MM.1S (cell line): Measurements from ENCODE around the gene MEGF11.

Source experiments
- DNase-seq: peaks from one replicate; pipeline ENCODE4 v3.0.0-alpha.2; 2015
- H2AFZ ChIP-seq: fragments of 300-600 bp; sonication (generic); 2 replicates; pipeline ENCODE4 v1.6.0; 2016; ENCODE audit warnings: antibody characterized with exemption, low read length
- H3F3A ChIP-seq: fragments of 300-600 bp; sonication (generic); 2 replicates; pipeline ENCODE4 v1.6.1; 2016; ENCODE audit warnings: mild to moderate bottlenecking, antibody characterized with exemption, low read length, moderate library complexity, mixed read lengths; ENCODE audit not compliant: insufficient read depth
- H3K27ac ChIP-seq: fragments of 300-600 bp; sonication (generic); 2 replicates; pipeline ENCODE4 v1.5.1; 2016; ENCODE audit warnings: mild to moderate bottlenecking, low read length
- H3K27me3 ChIP-seq: fragments of 300-600 bp; sonication (generic); replicated peaks from 2 replicates; pipeline ENCODE4 v1.6.0; 2016; ENCODE audit warnings: low read length; ENCODE audit not compliant: insufficient read depth
- H3K36me3 ChIP-seq: fragments of 300-600 bp; sonication (generic); replicated peaks from 2 replicates; pipeline ENCODE4 v1.6.1; 2016; ENCODE audit warnings: mild to moderate bottlenecking, low read length, mixed read lengths; ENCODE audit not compliant: insufficient read depth
- H3K4me1 ChIP-seq: fragments of 300-600 bp; sonication (generic); 2 replicates; pipeline ENCODE4 v1.6.1; 2016; ENCODE audit warnings: low read length, mixed read lengths
- H3K4me2 ChIP-seq: fragments of 300-600 bp; sonication (generic); 2 replicates; pipeline ENCODE4 v1.6.0; 2016; ENCODE audit warnings: low read depth, low read length
- H3K4me3 ChIP-seq: fragments of 300-600 bp; sonication (generic); 2 replicates; pipeline ENCODE4 v1.5.1; 2016; ENCODE audit warnings: low read length, mixed read lengths
- H3K79me2 ChIP-seq: fragments of 300-600 bp; sonication (generic); 2 replicates; pipeline ENCODE4 v1.6.1; 2016; ENCODE audit warnings: mixed run types, low read length, mixed read lengths
- H3K9ac ChIP-seq: fragments of 300-600 bp; sonication (generic); 2 replicates; pipeline ENCODE4 v1.6.1; 2016; ENCODE audit warnings: low read length, mixed read lengths
- H3K9me2 ChIP-seq: fragments of 300-600 bp; sonication (generic); replicated peaks from 2 replicates; pipeline ENCODE4 v1.6.1; 2016; ENCODE audit warnings: mild to moderate bottlenecking, low read length, mixed read lengths; ENCODE audit not compliant: insufficient read depth
- H3K9me3 ChIP-seq: fragments of 300-600 bp; sonication (generic); replicated peaks from 2 replicates; pipeline ENCODE4 v1.6.1; 2016; ENCODE audit warnings: mild to moderate bottlenecking, low read length, mixed read lengths; ENCODE audit not compliant: insufficient read depth
- H4K20me1 ChIP-seq: fragments of 300-600 bp; sonication (generic); 2 replicates; pipeline ENCODE4 v1.6.1; 2016; ENCODE audit warnings: mild to moderate bottlenecking, low read length, moderate library complexity, mixed read lengths; ENCODE audit not compliant: insufficient read depth
- EZH2 ChIP-seq: fragments of 300-600 bp; sonication (generic); optimal IDR thresholded peaks from 2 replicates; pipeline ENCODE3; 2017; ENCODE audit warnings: low read depth, mild to moderate bottlenecking, antibody characterized with exemption, low read length, mixed read lengths
- EZH2phosphoT487 ChIP-seq: fragments of 300-600 bp; sonication (generic); IDR thresholded peaks from 2 replicates; pipeline ENCODE4 v1.6.1; 2018; ENCODE audit warnings: antibody characterized with exemption, low read length
- TF ChIP-seq, protein P1 (sequence below): fragments of 300-600 bp; sonication (generic); IDR thresholded peaks from 2 replicates; pipeline ENCODE4 v1.5.1; 2016; ENCODE audit warnings: antibody characterized with exemption, low read length, mixed read lengths

MEGF11 gene

DNA sequence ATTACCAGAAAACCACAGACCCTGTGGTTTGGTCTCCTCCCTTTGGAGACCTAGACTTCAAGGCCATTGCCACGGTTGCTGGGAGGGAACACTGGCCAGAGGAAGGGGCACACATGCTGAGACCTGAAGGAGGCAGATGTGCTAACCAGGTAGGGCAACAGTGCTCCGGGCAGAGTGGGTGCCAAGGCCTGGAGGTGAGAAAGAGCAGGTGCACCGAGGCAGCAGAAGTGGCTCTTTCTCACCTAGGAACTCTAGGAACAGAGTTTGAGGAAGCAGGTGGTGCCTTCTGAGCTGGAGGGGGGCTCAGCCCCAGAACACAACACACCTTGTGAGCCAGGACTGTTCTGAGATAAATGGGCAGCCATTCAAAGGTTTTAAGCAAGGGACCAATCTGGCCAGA lies 106.1 kb downstream of the MEGF11 start:
- H3K4me2 ChIP-seq = no peak overlapping the region
- no peaks in the 10 kb centered on the region for H3K79me2 ChIP-seq

DNA sequence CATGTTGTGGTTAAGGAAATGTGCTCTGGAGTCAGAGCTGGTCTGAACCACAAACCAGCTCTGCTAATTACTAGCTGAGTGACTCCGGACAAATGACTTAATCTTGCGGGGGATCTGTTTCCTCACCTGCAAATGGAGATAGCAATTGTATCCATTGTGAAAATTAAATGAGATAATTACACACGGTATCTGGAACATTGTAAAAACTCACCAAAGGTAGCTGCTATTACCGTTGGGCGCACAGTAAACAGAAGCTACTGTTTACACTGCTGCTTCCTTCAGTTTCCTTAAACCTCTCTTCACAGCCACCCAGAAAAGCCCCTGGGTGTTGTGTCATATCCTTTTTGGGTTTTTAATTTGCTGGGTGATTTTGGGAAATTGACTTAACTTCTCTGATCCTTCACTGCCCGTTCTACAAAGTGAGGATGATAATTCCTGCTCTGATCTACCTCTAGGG lies 107.8 kb downstream of the MEGF11 start:
- Histone ChIP-seq H3K9me3 (no peaks in the 10 kb centered on the region), H3K27ac (no peak overlapping the region), H3K9ac (no peak overlapping the region), H3K9me2 (no peaks in the 10 kb centered on the region), H3K36me3 (no peaks in the 10 kb centered on the region), H3K4me1 (no peaks in the 10 kb centered on the region), H3K27me3 (peaks cover 24% of the 10 kb centered on the region), H3K4me2 (no peak overlapping the region), H3K79me2 (no peaks in the 10 kb centered on the region), H3K4me3 (no peak overlapping the region), H4K20me1 (no peaks in the 10 kb centered on the region), H3F3A (no peaks in the 10 kb centered on the region), H2AFZ (no peak overlapping the region)
- no peak for DNase-seq
- TF ChIP-seq, protein P1, sequence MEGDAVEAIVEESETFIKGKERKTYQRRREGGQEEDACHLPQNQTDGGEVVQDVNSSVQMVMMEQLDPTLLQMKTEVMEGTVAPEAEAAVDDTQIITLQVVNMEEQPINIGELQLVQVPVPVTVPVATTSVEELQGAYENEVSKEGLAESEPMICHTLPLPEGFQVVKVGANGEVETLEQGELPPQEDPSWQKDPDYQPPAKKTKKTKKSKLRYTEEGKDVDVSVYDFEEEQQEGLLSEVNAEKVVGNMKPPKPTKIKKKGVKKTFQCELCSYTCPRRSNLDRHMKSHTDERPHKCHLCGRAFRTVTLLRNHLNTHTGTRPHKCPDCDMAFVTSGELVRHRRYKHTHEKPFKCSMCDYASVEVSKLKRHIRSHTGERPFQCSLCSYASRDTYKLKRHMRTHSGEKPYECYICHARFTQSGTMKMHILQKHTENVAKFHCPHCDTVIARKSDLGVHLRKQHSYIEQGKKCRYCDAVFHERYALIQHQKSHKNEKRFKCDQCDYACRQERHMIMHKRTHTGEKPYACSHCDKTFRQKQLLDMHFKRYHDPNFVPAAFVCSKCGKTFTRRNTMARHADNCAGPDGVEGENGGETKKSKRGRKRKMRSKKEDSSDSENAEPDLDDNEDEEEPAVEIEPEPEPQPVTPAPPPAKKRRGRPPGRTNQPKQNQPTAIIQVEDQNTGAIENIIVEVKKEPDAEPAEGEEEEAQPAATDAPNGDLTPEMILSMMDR = no peak
- no peak for TF ChIP-seq EZH2phosphoT487
- no peak for TF ChIP-seq EZH2

More for the DNA sequence above, 106.1 kb downstream of the MEGF11 start:
- H3K36me3 ChIP-seq = no peaks in the 10 kb centered on the region
- DNase-seq = no peak
- no peak for TF ChIP-seq EZH2phosphoT487
- H3K9me2 ChIP-seq = no peaks in the 10 kb centered on the region
- H3K9ac ChIP-seq = no peak overlapping the region
- no peak overlapping the region for H3K4me3 ChIP-seq
- H2AFZ ChIP-seq = no peak overlapping the region
- no peaks in the 10 kb centered on the region for H3F3A ChIP-seq
- H4K20me1 ChIP-seq = no peaks in the 10 kb centered on the region
- H3K27me3 ChIP-seq = peaks cover 40% of the 10 kb centered on the region
- no peaks in the 10 kb centered on the region for H3K4me1 ChIP-seq
- no peak overlapping the region for H3K27ac ChIP-seq
- H3K9me3 ChIP-seq = no peaks in the 10 kb centered on the region

DNA sequence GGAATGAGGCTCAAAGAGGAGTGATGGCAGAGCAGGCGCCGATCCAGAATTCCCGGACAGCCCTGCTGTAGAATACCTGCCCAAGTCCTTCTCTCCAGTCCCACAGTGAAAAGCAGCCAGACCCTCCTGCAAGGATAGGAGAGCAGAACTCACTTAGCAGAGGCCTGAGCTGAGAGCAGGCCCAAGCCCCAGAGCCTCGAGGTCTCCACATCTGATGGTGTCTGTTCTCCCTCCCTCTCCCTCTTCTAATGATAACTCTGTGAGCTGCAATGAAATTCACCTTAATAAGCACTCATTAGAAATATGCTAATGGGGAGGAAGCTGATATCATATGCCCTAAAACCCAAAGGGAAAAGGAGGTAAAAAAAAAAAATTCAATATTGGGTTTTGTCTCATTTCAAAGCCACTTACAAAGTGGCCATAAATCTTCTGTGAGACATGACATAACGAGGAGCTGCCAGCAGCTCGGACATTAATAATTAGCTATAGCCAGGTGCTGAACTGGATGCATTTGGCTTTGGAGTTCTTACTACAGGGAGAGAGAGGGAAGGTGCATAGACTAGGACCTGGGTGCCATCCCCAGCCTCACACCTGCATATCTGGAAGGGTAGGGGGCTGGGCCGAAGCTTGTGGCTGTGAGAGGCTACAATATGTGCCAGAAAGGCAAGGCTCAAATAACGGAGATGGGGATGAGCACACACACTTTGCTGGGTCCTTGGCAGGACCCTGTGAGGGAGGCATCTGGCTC lies 108.4 kb downstream of the MEGF11 start:
- no peak overlapping the region for H3K9ac ChIP-seq

More for the DNA sequence above, 108.4 kb downstream of the MEGF11 start:
- Histone ChIP-seq H3F3A (no peaks in the 10 kb centered on the region), H3K79me2 (no peaks in the 10 kb centered on the region), H3K27me3 (peaks cover 20% of the 10 kb centered on the region), H4K20me1 (no peaks in the 10 kb centered on the region), H3K4me1 (no peaks in the 10 kb centered on the region), H3K27ac (no peak overlapping the region), H3K36me3 (no peaks in the 10 kb centered on the region), H3K9me2 (no peaks in the 10 kb centered on the region), H3K4me3 (no peak overlapping the region), H2AFZ (no peak overlapping the region), H3K4me2 (no peak overlapping the region), H3K9me3 (no peaks in the 10 kb centered on the region)
- TF ChIP-seq EZH2phosphoT487 (no peak), EZH2 (no peak)
- TF ChIP-seq, protein P1 = no peak
- DNase-seq = no peak
